NCI-H748 treated with DMSO at 0.1 percent for 48 hours (cell line): Measurements from ENCODE around the gene ZNF385A.
"Not testable (repeated sequence)": the region's sequence is repeated elsewhere in the genome, so short reads cannot be mapped to it uniquely, and the experiment has no call there.

Experiments
- DNase-seq: peaks from one replicate; lab custom pipeline; 2025; lab: John Stamatoyannopoulos, UW

Gene ZNF385A

DNA sequence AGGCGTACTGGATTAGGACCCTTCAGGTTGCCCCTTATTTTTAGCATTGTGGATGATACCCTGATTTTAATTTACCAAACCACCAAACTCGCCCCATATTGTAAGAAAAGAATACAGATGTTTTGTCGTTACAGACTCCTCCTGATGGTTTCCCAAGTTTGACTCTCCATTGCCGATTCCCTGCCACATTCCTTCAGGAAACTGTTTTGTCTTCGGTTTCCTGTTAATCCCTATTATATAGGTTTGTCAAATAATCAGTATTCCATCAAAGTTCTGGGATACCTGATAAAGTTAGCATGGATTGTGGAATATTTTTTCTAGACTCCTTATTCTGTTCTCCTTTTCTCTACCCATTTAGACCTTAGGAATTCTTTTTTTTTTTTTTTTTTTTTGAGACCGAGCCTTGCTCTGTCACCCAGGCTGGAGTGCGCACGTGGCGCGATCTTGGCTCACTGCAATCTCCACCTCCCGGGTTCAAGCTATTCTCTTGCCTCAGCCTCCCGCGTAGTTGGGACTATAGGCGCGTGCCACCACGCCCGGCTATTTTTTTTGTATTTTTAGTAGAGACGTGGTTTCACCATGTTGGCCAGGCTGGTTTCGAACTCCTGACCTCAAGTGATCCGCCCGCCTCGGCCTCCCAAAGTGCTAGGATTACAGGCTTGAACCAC is 59.0 kb downstream of the ZNF385A start:
- not testable (repeated sequence) for DNase-seq

DNA sequence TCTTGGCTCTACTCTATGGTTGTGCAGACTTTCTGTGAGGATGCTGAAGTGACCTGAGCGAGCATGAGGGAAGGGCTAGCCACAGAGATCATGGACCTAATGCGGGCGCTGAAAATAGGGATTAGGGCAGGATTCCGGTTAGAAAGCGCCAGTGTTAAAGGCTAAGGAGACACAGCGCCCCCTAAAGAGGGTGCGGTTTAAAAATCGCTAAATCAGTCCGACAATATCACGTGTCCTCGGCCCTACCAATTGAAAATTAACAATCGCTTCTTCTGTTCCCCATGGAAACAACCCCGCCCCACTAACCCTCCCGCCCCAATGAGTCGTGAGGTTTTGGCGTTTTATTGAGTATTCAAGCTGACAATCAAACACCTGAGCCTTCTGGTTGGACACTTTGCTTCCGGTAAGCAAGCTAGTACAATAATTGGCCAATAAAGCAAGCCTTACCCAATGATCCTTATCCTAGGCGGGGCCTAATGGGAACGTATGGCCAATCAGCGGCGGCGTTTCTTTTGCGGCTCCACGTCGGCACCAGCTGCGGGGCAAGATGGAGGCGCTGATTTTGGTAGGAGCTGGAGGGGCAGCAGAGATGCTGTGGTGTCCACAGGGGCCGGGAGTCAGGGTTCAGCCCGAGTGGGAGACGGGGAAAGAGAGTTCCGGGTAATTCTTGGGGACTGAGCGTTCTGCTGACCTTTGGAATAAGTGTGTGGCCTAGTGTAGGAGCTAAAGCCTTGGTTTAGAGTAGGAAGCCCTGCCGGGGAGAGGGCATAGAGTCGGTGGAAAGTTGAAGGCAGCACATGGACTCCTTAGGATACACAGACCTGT is 59.7 kb downstream of the ZNF385A start, which contains the start of gene COPZ1:
COPZ1 (plus strand) TSS at position 515 of the 825 bp plus-strand sequence; CDS start at position 548, 33 bp downstream.
- peak; percentile 100 for DNase-seq

DNA sequence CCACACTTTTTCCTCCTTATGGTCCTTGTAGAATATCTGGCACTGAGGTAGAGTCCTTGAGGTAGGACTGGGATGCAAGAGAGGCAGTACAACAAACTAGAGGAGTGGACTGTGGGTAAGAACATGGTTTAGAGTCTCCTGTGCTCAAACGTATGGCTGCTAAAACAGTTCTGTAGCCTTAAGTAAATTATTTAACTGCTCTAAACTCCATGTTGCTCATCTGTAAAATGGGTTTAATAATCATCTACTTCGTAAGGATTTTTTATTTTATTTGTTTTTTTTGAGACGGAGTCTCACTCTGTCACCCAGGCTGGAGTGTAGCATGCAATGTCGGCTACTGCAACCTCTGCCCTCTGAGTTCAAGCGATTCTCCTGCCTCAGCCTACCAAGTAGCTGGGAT is 63.2 kb downstream of the ZNF385A start:
- DNase-seq, result no peak
